Ovary (tissue), 3 donors: Measurements from ENCODE around the gene TEDC1.

Experiments
- CTCF ChIP-seq, 3 donors: fragments of 450-650 bp in 2 of 3; fragments of 200-600 bp in 1 of 3; IDR thresholded peaks; one replicate each; pipeline versions ENCODE4 v1.5.1 to v1.8.0; 2016 to 2022; ENCODE audit warnings: antibody characterized with exemption in 3 of 3, mild to moderate bottlenecking in 1 of 3
- EP300 ChIP-seq: sonication (generic); formaldehyde crosslinking; IDR thresholded peaks from one replicate; pipeline ENCODE4 v1.6.1; 2017; ENCODE audit warnings: antibody characterized with exemption
- POLR2A ChIP-seq: fragments of 450-650 bp; IDR thresholded peaks from one replicate; pipeline ENCODE4 v1.6.1; 2017; ENCODE audit warnings: antibody characterized with exemption, mild to moderate bottlenecking, moderate library complexity
- donor health status: DM: no; HTN: no; CAD: no.

- TF ChIP-seq POLR2A = no peak
- no peak for TF ChIP-seq CTCF (IDR thresholded peaks at IDR 0.05)
- no peak for TF ChIP-seq EP300
These were observed 16.2 kb downstream of the TEDC1 start for GRCh38 chr14:105507247-105507646.
